Left kidney (tissue), 2 donors: ENCODE measurements around the gene CNTN4. TPM values are rescaled to one million over a fixed set of nuclear protein-coding genes. Genes with fewer than 3 reads are reported as not detected.

Source experiments
- DNase-seq: peaks from one replicate; pipeline ENCODE4 v3.0.0-alpha.2; 2013
- polyA plus RNA-seq: library from polyadenylated mRNA; unstranded; fragments of 120-200 nt; gene quantifications from one replicate; pipeline ENCODE4 v1.2.1, GENCODE V29; 2013; ENCODE audit not compliant: insufficient read length

CNTN4 gene
- polyA plus RNA-seq, 1 donor, result 30.1 TPM

GRCh38 chr3:2391896-2392295, 293.2 kb downstream of the CNTN4 start:
- DNase-seq, result no peak

DNA sequence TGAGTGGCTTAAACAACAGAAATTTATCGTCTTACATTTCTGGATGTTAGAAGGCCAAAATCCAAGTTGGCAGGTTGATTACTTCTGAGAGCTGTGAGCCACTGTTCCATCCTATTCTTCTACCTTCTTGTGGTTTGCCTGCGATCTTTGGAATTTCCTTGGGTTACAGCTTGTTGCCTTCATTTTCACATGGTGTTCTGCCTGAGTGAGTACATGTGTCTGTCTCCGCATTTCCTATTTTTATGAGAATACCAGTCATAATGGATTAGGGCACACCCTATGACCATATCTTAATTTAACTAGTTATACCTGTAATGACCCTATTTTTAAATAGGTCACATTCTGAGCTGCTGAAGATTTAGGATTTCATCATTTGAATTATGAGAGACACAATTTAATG, 294.3 kb downstream of the CNTN4 start:
- no peak for DNase-seq

- no peak for DNase-seq
Observed at GRCh38 chr3:2415083-2415482, 316.4 kb downstream of the CNTN4 start.

DNA sequence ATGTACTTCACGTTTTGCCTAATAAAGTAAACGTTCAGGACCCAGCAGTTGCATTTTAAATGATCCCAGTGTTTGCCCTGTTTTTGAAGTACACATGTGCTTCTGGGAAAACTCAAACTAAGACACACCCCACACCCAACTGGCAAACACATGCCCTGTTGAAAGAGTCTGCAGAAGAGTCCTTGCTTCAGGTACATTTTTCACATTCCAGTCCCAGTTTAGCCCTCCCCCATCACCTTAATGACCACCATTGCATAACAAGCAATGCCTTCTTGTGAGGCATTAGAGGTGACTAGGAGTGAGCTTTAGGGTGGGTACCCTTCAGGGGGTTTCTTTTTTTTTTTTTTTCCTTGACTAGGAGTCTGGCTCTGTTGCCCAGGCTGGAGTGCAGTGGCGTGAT, 322.3 kb downstream of the CNTN4 start:
- DNase-seq, result no peak

DNA sequence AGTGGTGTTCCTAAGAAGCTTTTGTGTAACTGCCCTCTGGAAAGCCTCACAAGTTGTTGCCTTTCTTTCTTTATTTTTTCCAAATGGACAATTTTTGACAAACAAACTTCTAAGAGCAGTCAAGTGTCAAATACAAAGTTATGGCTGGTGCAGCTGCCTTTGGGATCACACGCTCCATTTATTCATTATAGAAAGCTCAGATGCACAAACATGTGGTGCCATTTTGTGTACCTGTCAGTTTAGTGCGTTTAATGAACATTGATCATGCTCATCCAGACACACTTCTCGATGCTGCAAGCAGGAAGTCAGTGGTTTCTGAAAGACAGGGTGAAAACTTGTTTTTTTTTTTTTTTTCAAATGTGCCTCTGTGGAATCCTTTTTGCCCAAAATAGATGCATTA, 324.5 kb downstream of the CNTN4 start:
- no peak for DNase-seq

GRCh38 chr3:2441558-2441957, 342.9 kb downstream of the CNTN4 start:
- no peak for DNase-seq

DNA sequence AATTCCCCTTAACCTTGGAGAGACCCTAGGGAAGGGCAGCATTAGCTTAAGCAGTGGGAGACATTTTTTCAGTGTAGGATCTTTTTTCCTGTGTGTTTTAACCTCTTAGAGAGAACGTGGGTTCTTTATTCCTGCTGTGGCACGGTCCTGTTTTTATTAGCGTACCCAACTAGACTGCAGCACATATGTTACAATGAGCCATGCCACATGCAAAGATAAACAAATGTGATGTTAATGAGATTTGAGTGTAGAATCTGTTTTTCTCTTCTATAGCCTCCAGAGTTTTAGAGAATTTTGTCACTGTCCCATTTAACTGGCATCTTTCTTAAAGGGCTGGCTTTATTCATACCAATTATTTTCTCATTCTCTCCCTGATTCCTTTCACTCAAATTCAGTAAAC, 347.5 kb downstream of the CNTN4 start:
- DNase-seq, result no peak

DNA sequence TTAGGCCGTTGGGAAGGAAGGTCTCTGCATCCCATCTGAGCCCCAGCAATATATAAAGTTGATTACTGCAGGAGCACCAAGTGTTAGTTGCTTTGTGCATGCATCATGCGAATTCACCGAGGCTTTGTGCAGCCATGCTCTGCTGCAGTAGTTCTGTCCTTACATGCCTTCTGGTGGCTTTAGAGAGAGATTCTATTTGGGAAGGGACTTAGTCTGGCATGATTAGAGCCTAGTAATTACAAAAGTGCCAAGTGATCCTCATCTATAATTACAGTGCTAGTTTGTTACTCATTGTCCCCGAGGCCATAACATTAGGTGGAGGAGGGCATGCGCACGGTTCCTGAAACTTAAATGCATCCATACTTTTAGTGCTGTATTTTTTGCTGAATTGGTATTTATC, 353.6 kb downstream of the CNTN4 start:
- no peak for DNase-seq

- DNase-seq, result no peak
Observed at GRCh38 chr3:2454865-2455264, 356.2 kb downstream of the CNTN4 start.

DNA sequence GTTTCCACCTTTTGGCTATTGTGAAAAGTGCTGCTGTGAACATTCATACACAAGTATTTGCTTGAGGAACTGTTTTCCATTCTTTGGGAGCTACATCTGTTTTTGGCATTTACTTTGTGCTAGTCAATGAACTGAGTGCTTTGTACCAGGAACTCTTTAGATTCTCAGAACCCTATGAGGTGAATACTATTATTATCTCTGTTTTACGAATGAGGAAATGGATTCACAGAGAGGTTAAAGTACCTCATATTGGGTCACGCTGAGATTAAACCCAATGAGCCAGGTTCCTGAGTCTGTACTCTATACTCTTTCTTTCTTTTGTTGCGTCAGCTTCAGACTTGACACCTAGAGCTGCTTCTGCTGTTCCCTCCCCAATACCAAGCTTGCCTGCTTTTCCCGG, 358.1 kb downstream of the CNTN4 start:
- no peak for DNase-seq

- no peak for DNase-seq
Observed at GRCh38 chr3:2458816-2459215, 360.1 kb downstream of the CNTN4 start.

DNA sequence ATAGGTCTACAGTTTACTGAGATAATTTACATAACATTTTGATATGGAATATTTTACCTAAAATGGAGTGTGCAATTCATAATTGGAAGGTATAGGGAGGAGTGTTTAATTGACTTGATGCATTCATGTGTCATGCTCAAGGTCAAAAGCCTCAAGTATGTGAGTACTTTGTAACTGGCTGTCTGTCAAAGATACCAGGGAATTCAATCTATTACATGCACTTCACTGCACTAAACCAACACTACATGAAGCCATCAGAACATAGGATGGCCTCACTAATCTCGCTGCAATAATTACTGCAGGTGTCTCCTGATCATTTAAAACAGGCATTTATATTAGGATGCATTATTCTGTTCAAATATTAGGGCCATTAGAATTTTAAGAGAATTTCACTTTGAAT, 367.2 kb downstream of the CNTN4 start:
- DNase-seq, result no peak

DNA sequence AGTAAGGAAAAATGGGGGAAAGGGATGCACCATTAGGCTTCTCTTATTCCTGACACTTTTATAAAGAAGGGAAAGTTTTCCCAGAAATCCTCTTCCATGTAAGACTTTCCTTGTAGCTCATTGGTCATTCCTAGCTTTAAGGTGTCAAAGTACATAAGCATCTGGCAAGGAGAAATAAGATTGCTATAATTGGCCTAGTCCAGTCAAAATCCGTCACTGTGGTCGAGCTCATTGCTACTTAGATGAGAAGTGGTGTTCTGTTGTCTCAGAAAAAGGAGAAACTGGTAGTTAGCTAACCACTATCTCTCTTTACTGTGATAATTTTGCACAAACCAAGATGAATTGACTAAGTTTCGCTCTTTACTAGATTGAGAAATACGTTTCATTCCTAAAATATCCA, 370.1 kb downstream of the CNTN4 start:
- no peak for DNase-seq

DNA sequence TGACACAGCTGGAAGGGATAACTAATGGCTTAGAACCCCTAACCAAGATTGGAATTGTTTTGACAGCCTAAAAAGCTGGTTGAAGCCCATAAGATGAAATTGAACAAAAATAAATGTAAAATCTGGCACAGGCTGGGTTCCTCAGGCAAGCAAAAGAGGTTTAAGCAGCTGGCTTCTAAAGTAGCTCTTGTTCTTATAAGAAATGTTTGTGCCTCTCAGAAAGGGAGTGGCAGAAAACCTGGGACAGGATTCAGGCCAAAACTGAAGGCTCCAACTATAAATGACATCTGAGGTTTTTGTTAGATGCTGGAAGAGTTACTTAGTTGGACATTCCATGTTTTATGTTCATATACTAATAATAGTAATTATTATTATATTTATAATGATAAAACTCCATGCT, 378.3 kb downstream of the CNTN4 start:
- no peak for DNase-seq

GRCh38 chr3:2477620-2478019, 379.0 kb downstream of the CNTN4 start:
- DNase-seq, result peak; percentile 8

DNA sequence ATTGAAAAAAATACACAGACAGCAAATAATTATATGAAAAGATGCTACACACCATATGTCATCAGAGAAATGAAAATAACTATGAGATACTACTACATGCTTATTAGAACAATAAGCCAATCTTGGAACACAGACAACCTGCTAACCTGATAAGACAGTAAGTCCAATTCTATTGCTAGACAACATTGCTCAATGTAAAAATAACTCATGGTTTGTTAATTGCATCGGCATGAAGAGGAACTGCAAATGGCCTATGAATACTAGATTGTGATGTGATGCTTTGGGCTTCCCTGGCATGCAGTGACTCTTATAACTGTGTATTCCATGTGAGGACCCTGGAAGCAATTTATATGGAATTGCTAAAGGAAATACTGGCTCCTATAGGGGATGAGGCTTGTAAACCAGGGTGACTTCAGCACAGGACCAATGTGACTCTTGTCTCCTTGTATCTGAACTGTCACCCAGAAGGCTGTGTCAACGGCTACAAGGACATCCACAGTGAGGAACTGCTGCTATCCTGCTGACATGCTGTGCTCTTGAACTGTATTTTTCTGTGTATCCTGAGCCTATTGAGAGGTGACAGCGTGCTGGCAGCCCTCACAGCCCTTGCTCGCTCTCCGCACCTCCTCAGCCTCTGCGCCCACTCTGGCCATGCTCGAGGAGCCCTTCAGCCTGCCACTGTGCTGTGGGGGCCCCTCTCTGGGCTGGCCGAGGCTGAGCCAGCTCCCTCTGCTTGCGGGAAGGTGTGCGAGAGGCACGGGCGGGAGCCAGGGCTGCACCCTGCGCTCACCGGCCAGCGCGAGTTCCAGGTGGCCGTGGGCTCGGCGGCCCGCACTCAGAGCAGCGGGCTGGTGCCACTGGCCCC, 385.7 kb downstream of the CNTN4 start:
- DNase-seq, result no peak

DNA sequence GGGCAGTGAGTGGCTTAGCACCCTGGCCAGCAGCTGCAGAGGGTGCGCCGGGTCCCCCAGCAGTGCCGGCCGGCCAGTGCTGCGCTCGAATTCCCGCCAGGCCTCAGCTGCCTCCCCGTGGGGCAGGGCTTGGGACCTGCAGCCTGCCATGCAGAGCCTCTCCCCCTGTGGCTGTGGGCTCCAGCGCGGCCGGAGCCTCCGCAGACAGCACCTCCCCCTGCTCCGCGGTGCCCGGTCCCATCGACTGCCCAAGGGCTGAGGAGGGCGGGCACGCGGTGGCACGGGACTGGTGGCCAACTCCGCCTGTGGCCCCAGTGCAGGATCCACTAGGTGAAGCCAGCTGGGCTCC, 386.3 kb downstream of the CNTN4 start:
- DNase-seq, result no peak

DNA sequence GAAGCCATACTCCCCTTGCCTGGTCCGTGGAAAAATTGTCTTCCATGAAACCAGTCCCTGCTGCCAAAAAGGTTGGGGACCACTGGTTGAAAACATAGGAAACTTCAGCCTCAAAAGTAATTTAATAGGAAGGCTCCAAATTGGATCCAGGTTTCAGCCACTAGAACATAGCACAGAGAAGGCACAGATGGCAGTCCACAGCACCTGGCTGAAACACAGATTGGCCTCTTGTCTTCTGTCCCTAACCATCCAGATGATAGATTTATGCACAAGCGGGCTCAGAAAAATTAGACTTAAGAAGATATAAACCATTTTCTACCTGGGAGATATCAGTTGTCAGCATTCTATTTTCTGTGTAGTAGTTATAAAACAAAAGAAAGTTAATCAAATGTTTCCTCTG, 397.1 kb downstream of the CNTN4 start:
- DNase-seq, result no peak

DNA sequence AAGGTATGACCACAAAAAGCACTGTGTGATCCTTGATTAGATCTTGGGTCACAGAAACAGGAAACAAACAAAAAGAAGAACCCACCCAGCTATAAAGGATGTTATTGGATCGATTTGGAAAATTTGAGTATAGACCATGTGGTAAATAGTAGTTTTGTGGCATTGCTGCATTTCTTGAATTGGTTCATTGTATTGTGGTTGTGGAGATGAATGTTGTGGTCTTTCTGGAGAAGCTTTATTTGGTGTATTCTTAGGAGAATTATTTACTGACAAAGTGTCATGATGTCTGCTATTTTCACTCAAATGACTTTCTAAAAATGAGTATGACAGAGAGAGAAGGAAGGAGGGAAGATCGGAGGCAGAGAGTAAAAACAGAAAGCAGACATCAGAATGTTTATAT, 406.2 kb downstream of the CNTN4 start:
- DNase-seq, result no peak

DNA sequence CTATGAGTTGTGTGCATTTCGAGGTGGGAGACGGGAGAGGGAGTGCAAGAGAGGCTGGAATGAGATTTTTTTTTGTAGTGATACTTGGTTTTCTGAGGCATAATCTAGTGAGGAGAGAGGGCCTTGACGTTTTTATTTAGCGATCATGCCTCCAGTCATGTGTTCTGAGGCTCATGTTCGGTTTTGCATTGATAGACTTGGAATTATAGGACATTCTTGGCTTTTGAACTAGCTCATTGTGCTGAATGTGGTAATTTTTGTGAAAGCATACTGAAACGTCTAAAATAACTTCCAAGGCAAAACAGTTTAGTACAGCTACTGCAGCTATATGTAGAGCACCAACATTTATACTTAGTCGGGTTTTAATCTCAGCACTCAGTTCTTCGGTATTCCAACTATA, 408.1 kb downstream of the CNTN4 start:
- no peak for DNase-seq

- DNase-seq, result no peak
Observed at GRCh38 chr3:2510591-2511145, 412.0 kb downstream of the CNTN4 start.

GRCh38 chr3:2511356-2511755, 412.7 kb downstream of the CNTN4 start:
- DNase-seq, result no peak

GRCh38 chr3:2512881-2513280, 414.2 kb downstream of the CNTN4 start:
- no peak for DNase-seq

DNA sequence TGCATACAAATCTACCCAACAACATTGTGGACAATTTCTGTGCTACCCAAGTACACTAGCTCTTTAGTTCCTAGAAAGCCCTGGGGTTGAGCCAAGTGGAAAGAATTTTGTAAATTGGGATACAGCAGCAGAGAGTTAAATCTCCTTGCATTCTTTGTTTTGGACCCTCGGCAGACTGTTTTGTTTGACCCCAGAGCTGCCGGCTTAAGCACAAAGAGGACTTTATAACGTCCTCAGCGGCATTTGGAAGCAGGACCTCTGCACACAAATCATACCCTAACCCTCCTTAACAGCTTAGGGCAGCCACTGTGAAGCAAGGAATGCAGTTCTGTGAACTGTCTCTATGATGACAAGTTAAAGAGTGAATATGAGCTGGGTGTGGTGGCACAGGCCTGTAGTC, 415.3 kb downstream of the CNTN4 start:
- no peak for DNase-seq
